Erythroblast (primary cell): ENCODE results near the gene HIC1.

Source experiments
- GATA1 ChIP-seq: IDR thresholded peaks from 2 replicates; pipeline ENCODE4 v1.6.1; 2011; ENCODE audit warnings: low read depth, mild to moderate bottlenecking, control low read depth, low read length, moderate library complexity
- POLR2A ChIP-seq: IDR thresholded peaks from 2 replicates; pipeline ENCODE4 v1.6.1; 2011; ENCODE audit warnings: mild to moderate bottlenecking, low read length

- TF ChIP-seq POLR2A (no peak), GATA1 (no peak)
Observed at GRCh38 chr17:2090804-2091534, 36.1 kb downstream of the HIC1 start.
